ENCODE data around the gene TMTC3.

Gene TMTC3

GRCh38 chr12:88166179-88166578 lies 24.1 kb downstream of the TMTC3 start:
- no peaks in the 10 kb centered on the region for H3K9me3 ChIP-seq (ENCODE audit: insufficient read depth, low read length, severe bottlenecking)
- no peak overlapping the region for H3K4me3 ChIP-seq (ENCODE audit: low read depth in 1 of 2, low read length in 2 of 2)
- peaks cover 29% of the 10 kb centered on the region; the same call in 1 of the 2 replicates for H3K36me3 ChIP-seq (ENCODE audit: insufficient read depth, low read length)
- H4K20me1 ChIP-seq (ENCODE audit: insufficient read depth, low read length): no peaks in the 10 kb centered on the region
- ATAC-seq (ENCODE audit: insufficient read depth, low read depth): no peak
- H3K9ac ChIP-seq (ENCODE audit: low read depth, low read length): no peak overlapping the region
- no peak for DNase-seq
- H3K4me1 ChIP-seq (ENCODE audit: insufficient read depth, low read length): no peaks in the 10 kb centered on the region
- no peaks in the 10 kb centered on the region for H3K79me2 ChIP-seq (ENCODE audit: insufficient read depth, low read length)
- TF ChIP-seq CTCF (IDR thresholded peaks at IDR 0.05; ENCODE audit: borderline replicate concordance, extremely low read depth, low read length, poor library complexity, severe bottlenecking) (no peak), EZH2 (IDR thresholded peaks at IDR 0.05; ENCODE audit: borderline replicate concordance, low read depth, low read length, severe bottlenecking) (no peak)
- H3K27me3 ChIP-seq (ENCODE audit: insufficient read depth, low read length, poor library complexity): no peaks in the 10 kb centered on the region
- H2AFZ ChIP-seq (ENCODE audit: low read depth, low read length): no peak overlapping the region
- no peak overlapping the region for H3K27ac ChIP-seq (ENCODE audit: low read length)
- no peak overlapping the region for H3K4me2 ChIP-seq (ENCODE audit: insufficient read depth, low read length)

GRCh38 chr12:88167384-88167783 lies 25.3 kb downstream of the TMTC3 start:
- Histone ChIP-seq H3K27ac (ENCODE audit: low read length) (no peak overlapping the region), H3K9me3 (ENCODE audit: insufficient read depth, low read length, severe bottlenecking) (no peaks in the 10 kb centered on the region), H3K4me2 (ENCODE audit: insufficient read depth, low read length) (no peak overlapping the region), H3K4me1 (ENCODE audit: insufficient read depth, low read length) (no peaks in the 10 kb centered on the region), H3K36me3 (ENCODE audit: insufficient read depth, low read length) (peaks cover 28% of the 10 kb centered on the region; the same call in 1 of the 2 replicates), H2AFZ (ENCODE audit: low read depth, low read length) (no peak overlapping the region), H3K9ac (ENCODE audit: low read depth, low read length) (no peak overlapping the region), H4K20me1 (ENCODE audit: insufficient read depth, low read length) (no peaks in the 10 kb centered on the region), H3K79me2 (ENCODE audit: insufficient read depth, low read length) (no peaks in the 10 kb centered on the region), H3K4me3 (ENCODE audit: low read depth in 1 of 2, low read length in 2 of 2) (no peak overlapping the region), H3K27me3 (ENCODE audit: insufficient read depth, low read length, poor library complexity) (no peaks in the 10 kb centered on the region)
- ATAC-seq (ENCODE audit: insufficient read depth, low read depth) (no peak), DNase-seq (no peak)
- TF ChIP-seq CTCF (IDR thresholded peaks at IDR 0.05; ENCODE audit: borderline replicate concordance, extremely low read depth, low read length, poor library complexity, severe bottlenecking) (no peak), EZH2 (IDR thresholded peaks at IDR 0.05; ENCODE audit: borderline replicate concordance, low read depth, low read length, severe bottlenecking) (no peak)

GRCh38 chr12:88172844-88173407 lies 30.8 kb downstream of the TMTC3 start:
- no peak overlapping the region for H3K4me2 ChIP-seq (ENCODE audit: insufficient read depth, low read length)

More at GRCh38 chr12:88172844-88173407, 30.8 kb downstream of the TMTC3 start:
- Histone ChIP-seq H3K4me3 (ENCODE audit: low read depth in 1 of 2, low read length in 2 of 2) (no peak overlapping the region), H3K36me3 (ENCODE audit: insufficient read depth, low read length) (peaks cover 35% of the 10 kb centered on the region; the same call in 1 of the 2 replicates), H3K9ac (ENCODE audit: low read depth, low read length) (no peak overlapping the region), H3K4me1 (ENCODE audit: insufficient read depth, low read length) (no peaks in the 10 kb centered on the region), H3K9me3 (ENCODE audit: insufficient read depth, low read length, severe bottlenecking) (no peaks in the 10 kb centered on the region), H3K27ac (ENCODE audit: low read length) (no peak overlapping the region), H3K79me2 (ENCODE audit: insufficient read depth, low read length) (no peaks in the 10 kb centered on the region), H4K20me1 (ENCODE audit: insufficient read depth, low read length) (no peaks in the 10 kb centered on the region), H2AFZ (ENCODE audit: low read depth, low read length) (no peak overlapping the region), H3K27me3 (ENCODE audit: insufficient read depth, low read length, poor library complexity) (no peaks in the 10 kb centered on the region)
- no peak for DNase-seq
- ATAC-seq (ENCODE audit: insufficient read depth, low read depth): no peak
- TF ChIP-seq EZH2 (IDR thresholded peaks at IDR 0.05; ENCODE audit: borderline replicate concordance, low read depth, low read length, severe bottlenecking) (no peak), CTCF (IDR thresholded peaks at IDR 0.05; ENCODE audit: borderline replicate concordance, extremely low read depth, low read length, poor library complexity, severe bottlenecking) (no peak)

Measured in DND-41 (cell line).